IMR-90 (cell line): ENCODE measurements around the gene TNFRSF21.

Experiments
- CTCF ChIP-seq: conservative IDR thresholded peaks from 2 replicates; pipeline ENCODE4 v1.5.1; 2012; ENCODE audit warnings: mild to moderate bottlenecking, low read depth, low read length, improper control_type of control experiment
- MXI1 ChIP-seq: IDR thresholded peaks from 2 replicates; pipeline ENCODE4 v1.6.1; 2012; ENCODE audit warnings: low read depth, mild to moderate bottlenecking, low read length, moderate library complexity, borderline replicate concordance
- RFX5 ChIP-seq: IDR thresholded peaks from 2 replicates; pipeline ENCODE4 v1.8.0; 2012; ENCODE audit warnings: low read depth, mild to moderate bottlenecking, low read length, moderate library complexity

GRCh38 chr6:47288267-47289090 is 21.2 kb downstream of the TNFRSF21 start:
- no peak for TF ChIP-seq CTCF
- TF ChIP-seq MXI1 = no peak
- no peak for TF ChIP-seq RFX5
